HEK293 (cell line): ENCODE measurements around the gene PSMD3.

ENCODE experiments used
- EGR2 ChIP-seq: fragments of 450-650 bp; formaldehyde crosslinking; IDR thresholded peaks from 2 replicates; pipeline ENCODE4 v1.5.1; 2016; ENCODE audit warnings: low read depth, missing biosample characterization, missing genetic modification characterization
- GFI1B ChIP-seq: fragments of 450-650 bp; formaldehyde crosslinking; IDR thresholded peaks from 2 replicates; pipeline ENCODE4 v1.5.1; 2016; ENCODE audit warnings: missing biosample characterization, missing genetic modification characterization
- IKZF3 ChIP-seq: fragments of 450-650 bp; IDR thresholded peaks from 2 replicates; pipeline ENCODE4 v1.5.0; 2018; ENCODE audit warnings: missing biosample characterization, mild to moderate bottlenecking, missing genetic modification characterization, moderate library complexity
- KLF9 ChIP-seq: fragments of 450-650 bp; formaldehyde crosslinking; IDR thresholded peaks from 2 replicates; pipeline ENCODE4 v1.5.1; 2016; ENCODE audit warnings: missing biosample characterization, missing genetic modification characterization, low read depth
- PBX3 ChIP-seq: sonication (generic); formaldehyde crosslinking; IDR thresholded peaks from 2 replicates; pipeline ENCODE4 v1.8.1; 2022; ENCODE audit warnings: mild to moderate bottlenecking, moderate library complexity, missing genetic modification reagents
- PRDM2 ChIP-seq: fragments of 450-650 bp; formaldehyde crosslinking; IDR thresholded peaks from 2 replicates; pipeline ENCODE4 v1.5.1; 2016; ENCODE audit warnings: missing biosample characterization, missing genetic modification characterization, borderline replicate concordance
- SETDB1 ChIP-seq: IDR thresholded peaks from one replicate; pipeline ENCODE4 v1.6.1; 2017; ENCODE audit warnings: mild to moderate bottlenecking, low read length, moderate library complexity, mixed read lengths; ENCODE audit not compliant: insufficient read length
- SP2 ChIP-seq: fragments of 450-650 bp; formaldehyde crosslinking; IDR thresholded peaks from 2 replicates; pipeline ENCODE4 v1.5.1; 2016; ENCODE audit warnings: missing biosample characterization, missing genetic modification characterization
- SP7 ChIP-seq: fragments of 450-650 bp; formaldehyde crosslinking; IDR thresholded peaks from 2 replicates; pipeline ENCODE4 v1.5.1; 2016; ENCODE audit warnings: missing biosample characterization, missing genetic modification characterization
- ZNF112 ChIP-seq: fragments of 450-650 bp; formaldehyde crosslinking; IDR thresholded peaks from 2 replicates; pipeline ENCODE4 v1.5.0; 2017; ENCODE audit warnings: missing biosample characterization, missing genetic modification characterization
- ZNF114 ChIP-seq: fragments of 450-650 bp; formaldehyde crosslinking; IDR thresholded peaks from 2 replicates; pipeline ENCODE4 v1.5.0; 2017; ENCODE audit warnings: missing biosample characterization, missing genetic modification characterization
- ZNF121 ChIP-seq: fragments of 450-650 bp; formaldehyde crosslinking; IDR thresholded peaks from 2 replicates; pipeline ENCODE4 v1.5.1; 2016; ENCODE audit warnings: missing biosample characterization, missing genetic modification characterization
- ZNF138 ChIP-seq: fragments of 450-650 bp; formaldehyde crosslinking; IDR thresholded peaks from 2 replicates; pipeline ENCODE4 v1.5.1; 2016; ENCODE audit warnings: missing biosample characterization, missing genetic modification characterization, borderline replicate concordance
- ZNF155 ChIP-seq: fragments of 450-650 bp; formaldehyde crosslinking; IDR thresholded peaks from 2 replicates; pipeline ENCODE4 v1.5.1; 2016; ENCODE audit warnings: missing biosample characterization, missing genetic modification characterization
- ZNF274 ChIP-seq, 2 experiments: fragments of 200-500 bp in 1 of 2; fragments of 450-650 bp in 1 of 2; sonication (Bioruptor generic) in 1 of 2; formaldehyde crosslinking in 1 of 2; IDR thresholded peaks; 2 replicates each; pipeline versions ENCODE4 v1.5.1 to v1.6.1; 2014 to 2016; ENCODE audit warnings: borderline replicate concordance in 1 of 2, inconsistent platforms in 1 of 2, low read length in 1 of 2, missing biosample characterization in 1 of 2, missing genetic modification characterization in 1 of 2
- ZNF404 ChIP-seq: fragments of 450-650 bp; formaldehyde crosslinking; IDR thresholded peaks from 2 replicates; pipeline ENCODE4 v1.5.1; 2017; ENCODE audit warnings: missing biosample characterization, missing genetic modification characterization
- ZNF48 ChIP-seq: fragments of 450-650 bp; formaldehyde crosslinking; IDR thresholded peaks from 2 replicates; pipeline ENCODE4 v1.5.1; 2016; ENCODE audit warnings: missing biosample characterization, missing genetic modification characterization
- ZNF558 ChIP-seq: fragments of 450-650 bp; formaldehyde crosslinking; IDR thresholded peaks from 2 replicates; pipeline ENCODE4 v1.5.1; 2016; ENCODE audit warnings: missing biosample characterization, missing genetic modification characterization
- ZNF600 ChIP-seq: fragments of 450-650 bp; formaldehyde crosslinking; IDR thresholded peaks from 2 replicates; pipeline ENCODE4 v1.5.1; 2016; ENCODE audit warnings: missing biosample characterization, missing genetic modification characterization
- ZNF626 ChIP-seq: fragments of 450-650 bp; sonication (Bioruptor Pico); formaldehyde crosslinking; IDR thresholded peaks from 2 replicates; pipeline ENCODE4 v1.5.1; 2018; ENCODE audit warnings: missing biosample characterization, missing genetic modification characterization, inconsistent platforms
- ZNF660 ChIP-seq: fragments of 450-650 bp; IDR thresholded peaks from 2 replicates; pipeline ENCODE4 v1.5.1; 2018; ENCODE audit warnings: missing biosample characterization, mild to moderate bottlenecking, missing genetic modification characterization
- ZNF707 ChIP-seq: fragments of 450-650 bp; formaldehyde crosslinking; IDR thresholded peaks from 2 replicates; pipeline ENCODE4 v1.5.1; 2016; ENCODE audit warnings: missing biosample characterization, missing genetic modification characterization
- ZNF747 ChIP-seq: fragments of 450-650 bp; formaldehyde crosslinking; IDR thresholded peaks from 2 replicates; pipeline ENCODE4 v1.5.1; 2016; ENCODE audit warnings: missing biosample characterization, missing genetic modification characterization
- ZNF785 ChIP-seq: fragments of 450-650 bp; formaldehyde crosslinking; IDR thresholded peaks from 2 replicates; pipeline ENCODE4 v1.5.1; 2016; ENCODE audit warnings: missing biosample characterization, missing genetic modification characterization
- ZSCAN23 ChIP-seq: fragments of 450-650 bp; formaldehyde crosslinking; IDR thresholded peaks from 2 replicates; pipeline ENCODE4 v1.5.1; 2016; ENCODE audit warnings: missing biosample characterization, missing genetic modification characterization
- TF ChIP-seq, protein P1 (sequence below): fragments of 450-650 bp; formaldehyde crosslinking; IDR thresholded peaks from 2 replicates; pipeline ENCODE4 v1.5.1; 2016; ENCODE audit warnings: missing biosample characterization, missing genetic modification characterization, low read depth
- TF ChIP-seq, protein P2 (sequence below): fragments of 450-650 bp; formaldehyde crosslinking; IDR thresholded peaks from 2 replicates; pipeline ENCODE4 v1.5.1; 2016; ENCODE audit warnings: missing biosample characterization, missing genetic modification characterization

Gene PSMD3

DNA sequence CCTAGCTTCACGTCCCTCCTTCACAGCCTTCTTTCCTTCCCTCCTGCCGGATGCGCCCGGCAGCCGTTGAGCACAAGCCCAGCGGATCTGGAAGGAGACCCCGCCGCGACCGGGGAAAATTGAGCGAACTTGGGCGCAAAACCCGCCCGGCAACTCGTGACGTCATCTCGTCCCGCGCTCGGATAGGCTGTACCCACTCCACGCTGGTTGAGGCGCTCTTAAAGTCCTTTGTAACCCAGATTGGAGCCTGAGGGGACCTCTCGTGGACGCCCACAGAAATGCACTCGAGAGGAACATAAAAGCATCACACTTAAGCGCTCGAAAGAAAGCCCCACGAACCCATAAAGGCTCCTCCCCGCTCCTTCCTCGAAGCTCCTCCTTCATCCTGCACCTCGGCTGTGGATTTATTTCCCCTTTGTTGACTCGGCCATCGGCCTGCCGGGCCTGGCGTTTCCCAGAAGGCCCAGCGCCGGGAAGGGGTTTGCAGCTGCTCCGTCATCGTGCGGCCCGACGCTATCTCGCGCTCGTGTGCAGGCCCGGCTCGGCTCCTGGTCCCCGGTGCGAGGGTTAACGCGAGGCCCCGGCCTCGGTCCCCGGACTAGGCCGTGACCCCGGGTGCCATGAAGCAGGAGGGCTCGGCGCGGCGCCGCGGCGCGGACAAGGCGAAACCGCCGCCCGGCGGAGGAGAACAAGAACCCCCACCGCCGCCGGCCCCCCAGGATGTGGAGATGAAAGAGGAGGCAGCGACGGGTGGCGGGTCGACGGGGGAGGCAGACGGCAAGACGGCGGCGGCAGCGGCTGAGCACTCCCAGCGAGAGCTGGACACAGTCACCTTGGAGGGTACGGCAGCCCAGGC lies at the start of gene PSMD3 (continued):
- peak; percentile 92 for TF ChIP-seq PBX3 (CRISPR knock-in tag)
- no peak for TF ChIP-seq ZNF626 (tag by site-specific recombination)
- no peak for TF ChIP-seq EGR2
- peak; percentile 65; the same call in 1 of the 2 replicates for TF ChIP-seq ZNF558 (tag by site-specific recombination)
- TF ChIP-seq SP2 (tag by site-specific recombination) = peak; percentile 68
- no peak for TF ChIP-seq ZNF48 (tag by site-specific recombination)
- TF ChIP-seq ZNF660 (tag by site-specific recombination) = peak; percentile 100
- no peak for TF ChIP-seq ZNF785 (tag by site-specific recombination)
- no peak for TF ChIP-seq ZNF155 (tag by site-specific recombination)
- TF ChIP-seq ZNF600 (tag by site-specific recombination) = peak; percentile 76
- TF ChIP-seq ZNF274 (IDR thresholded peaks at IDR 0.05; ENCODE audit: low read length) = no peak
- no peak for TF ChIP-seq ZNF274 (tag by site-specific recombination; IDR thresholded peaks at IDR 0.05; ENCODE audit: borderline replicate concordance)
- 0 out of 2 replicates have a peak, but pooled peaks have one; percentile 65 for TF ChIP-seq PRDM2 (tag by site-specific recombination)
- no peak for TF ChIP-seq SETDB1
- no peak for TF ChIP-seq ZNF707
- no peak for TF ChIP-seq ZNF138 (tag by site-specific recombination)
- TF ChIP-seq IKZF3 = no peak
- TF ChIP-seq ZNF121 (tag by site-specific recombination) = peak; percentile 80
- TF ChIP-seq, protein P1, sequence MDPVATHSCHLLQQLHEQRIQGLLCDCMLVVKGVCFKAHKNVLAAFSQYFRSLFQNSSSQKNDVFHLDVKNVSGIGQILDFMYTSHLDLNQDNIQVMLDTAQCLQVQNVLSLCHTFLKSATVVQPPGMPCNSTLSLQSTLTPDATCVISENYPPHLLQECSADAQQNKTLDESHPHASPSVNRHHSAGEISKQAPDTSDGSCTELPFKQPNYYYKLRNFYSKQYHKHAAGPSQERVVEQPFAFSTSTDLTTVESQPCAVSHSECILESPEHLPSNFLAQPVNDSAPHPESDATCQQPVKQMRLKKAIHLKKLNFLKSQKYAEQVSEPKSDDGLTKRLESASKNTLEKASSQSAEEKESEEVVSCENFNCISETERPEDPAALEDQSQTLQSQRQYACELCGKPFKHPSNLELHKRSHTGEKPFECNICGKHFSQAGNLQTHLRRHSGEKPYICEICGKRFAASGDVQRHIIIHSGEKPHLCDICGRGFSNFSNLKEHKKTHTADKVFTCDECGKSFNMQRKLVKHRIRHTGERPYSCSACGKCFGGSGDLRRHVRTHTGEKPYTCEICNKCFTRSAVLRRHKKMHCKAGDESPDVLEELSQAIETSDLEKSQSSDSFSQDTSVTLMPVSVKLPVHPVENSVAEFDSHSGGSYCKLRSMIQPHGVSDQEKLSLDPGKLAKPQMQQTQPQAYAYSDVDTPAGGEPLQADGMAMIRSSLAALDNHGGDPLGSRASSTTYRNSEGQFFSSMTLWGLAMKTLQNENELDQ (tag by site-specific recombination) = no peak
- TF ChIP-seq, protein P2, sequence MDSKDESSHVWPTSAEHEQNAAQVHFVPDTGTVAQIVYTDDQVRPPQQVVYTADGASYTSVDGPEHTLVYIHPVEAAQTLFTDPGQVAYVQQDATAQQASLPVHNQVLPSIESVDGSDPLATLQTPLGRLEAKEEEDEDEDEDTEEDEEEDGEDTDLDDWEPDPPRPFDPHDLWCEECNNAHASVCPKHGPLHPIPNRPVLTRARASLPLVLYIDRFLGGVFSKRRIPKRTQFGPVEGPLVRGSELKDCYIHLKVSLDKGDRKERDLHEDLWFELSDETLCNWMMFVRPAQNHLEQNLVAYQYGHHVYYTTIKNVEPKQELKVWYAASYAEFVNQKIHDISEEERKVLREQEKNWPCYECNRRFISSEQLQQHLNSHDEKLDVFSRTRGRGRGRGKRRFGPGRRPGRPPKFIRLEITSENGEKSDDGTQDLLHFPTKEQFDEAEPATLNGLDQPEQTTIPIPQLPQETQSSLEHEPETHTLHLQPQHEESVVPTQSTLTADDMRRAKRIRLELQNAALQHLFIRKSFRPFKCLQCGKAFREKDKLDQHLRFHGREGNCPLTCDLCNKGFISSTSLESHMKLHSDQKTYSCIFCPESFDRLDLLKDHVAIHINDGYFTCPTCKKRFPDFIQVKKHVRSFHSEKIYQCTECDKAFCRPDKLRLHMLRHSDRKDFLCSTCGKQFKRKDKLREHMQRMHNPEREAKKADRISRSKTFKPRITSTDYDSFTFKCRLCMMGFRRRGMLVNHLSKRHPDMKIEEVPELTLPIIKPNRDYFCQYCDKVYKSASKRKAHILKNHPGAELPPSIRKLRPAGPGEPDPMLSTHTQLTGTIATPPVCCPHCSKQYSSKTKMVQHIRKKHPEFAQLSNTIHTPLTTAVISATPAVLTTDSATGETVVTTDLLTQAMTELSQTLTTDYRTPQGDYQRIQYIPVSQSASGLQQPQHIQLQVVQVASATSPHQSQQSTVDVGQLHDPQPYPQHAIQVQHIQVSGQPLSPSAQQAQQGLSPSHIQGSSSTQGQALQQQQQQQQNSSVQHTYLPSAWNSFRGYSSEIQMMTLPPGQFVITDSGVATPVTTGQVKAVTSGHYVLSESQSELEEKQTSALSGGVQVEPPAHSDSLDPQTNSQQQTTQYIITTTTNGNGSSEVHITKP = peak; percentile 40
- TF ChIP-seq ZNF747 (tag by site-specific recombination) = no peak
- TF ChIP-seq GFI1B (tag by site-specific recombination) = no peak
- TF ChIP-seq ZNF404 (tag by site-specific recombination) = no peak
- no peak; the same call in 1 of the 2 replicates for TF ChIP-seq ZSCAN23 (tag by site-specific recombination)
- TF ChIP-seq ZNF112 (tag by site-specific recombination) = no peak
- peak; percentile 59; the same call in 1 of the 2 replicates for TF ChIP-seq KLF9
- TF ChIP-seq ZNF114 (tag by site-specific recombination) = no peak
- peak; percentile 91 for TF ChIP-seq SP7 (tag by site-specific recombination)
